ENCODE results near the gene UBD. TPM values are rescaled to one million over a fixed set of nuclear protein-coding genes. Genes with fewer than 3 reads are reported as not detected.

UBD gene
- total and polyA plus RNA-seq, 2 donors, result 155 to 158 TPM

DNA sequence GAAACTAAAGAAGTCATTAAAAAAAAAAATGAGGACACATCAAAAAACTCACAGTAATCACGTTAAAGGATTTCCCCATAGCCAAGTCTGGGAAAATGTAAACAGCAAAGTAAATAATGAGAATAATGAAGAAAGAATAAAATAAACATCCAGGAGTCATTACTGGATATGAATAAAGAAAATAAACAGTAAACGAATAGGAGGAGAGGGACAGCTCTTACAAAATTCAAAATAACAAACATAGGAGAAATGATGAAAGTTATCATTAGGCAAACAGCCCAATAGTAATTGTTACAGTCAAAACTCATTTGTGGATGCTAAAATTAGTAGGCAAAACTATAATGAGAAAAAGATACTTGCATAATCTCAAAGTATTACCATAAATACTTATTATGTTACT, 8.0 kb upstream of the UBD start:
- H3K9me3 ChIP-seq (ENCODE audit: control insufficient read depth in 2 of 2, insufficient read depth in 1 of 2, low read length in 1 of 2), result no peaks in the 10 kb centered on the region
- H3K36me3 ChIP-seq (ENCODE audit: control insufficient read depth in 2 of 2, insufficient read depth in 2 of 2, low read length in 1 of 2), result no peaks in the 10 kb centered on the region
- 89% methylated on average over 2 of the region's 2 CpGs for WGBS
- H3K27ac ChIP-seq (ENCODE audit: low read depth in 1 of 2, low read length in 1 of 2), result no peak overlapping the region
- no peak overlapping the region for H3K4me3 ChIP-seq (ENCODE audit: low read length in 2 of 2)
- DNase-seq (ENCODE audit: low read depth in 6 of 9, low spot score in 9 of 9), result no peak
- H3K27me3 ChIP-seq (ENCODE audit: control insufficient read depth in 2 of 2, insufficient read depth in 1 of 2, low read length in 1 of 2), result no peaks in the 10 kb centered on the region
- no peaks in the 10 kb centered on the region for H3K4me1 ChIP-seq (ENCODE audit: control insufficient read depth in 2 of 2, insufficient read depth in 2 of 2, low read length in 2 of 2)

DNA sequence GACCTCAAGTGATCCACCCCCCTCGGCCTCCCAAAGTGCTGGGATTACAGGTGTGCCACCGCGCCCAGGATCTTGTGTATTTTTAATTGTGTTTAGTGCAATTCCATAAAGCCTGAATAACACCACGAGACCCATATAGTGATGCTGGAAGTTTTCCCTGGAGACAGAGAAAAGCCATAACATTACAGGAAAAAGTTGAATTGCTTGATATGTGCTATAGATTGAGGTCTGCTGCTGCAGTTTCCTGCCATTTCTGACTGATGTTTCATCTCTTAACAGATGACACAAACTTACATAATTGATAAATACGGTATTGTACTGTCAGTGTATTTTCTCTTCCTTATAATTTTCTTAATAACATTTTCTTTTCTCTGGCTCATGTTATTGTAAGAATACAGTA, 7.3 kb upstream of the UBD start:
- no peaks in the 10 kb centered on the region for H3K9me3 ChIP-seq (ENCODE audit: control insufficient read depth in 2 of 2, insufficient read depth in 1 of 2, low read length in 1 of 2)
- DNase-seq (ENCODE audit: low read depth in 6 of 9, low spot score in 9 of 9), result no peak
- H3K4me3 ChIP-seq (ENCODE audit: low read length in 2 of 2), result no peak overlapping the region
- H3K27me3 ChIP-seq (ENCODE audit: control insufficient read depth in 2 of 2, insufficient read depth in 1 of 2, low read length in 1 of 2), result no peaks in the 10 kb centered on the region
- no peak overlapping the region for H3K27ac ChIP-seq (ENCODE audit: low read depth in 1 of 2, low read length in 1 of 2)
- no peaks in the 10 kb centered on the region for H3K36me3 ChIP-seq (ENCODE audit: control insufficient read depth in 2 of 2, insufficient read depth in 2 of 2, low read length in 1 of 2)
- no peaks in the 10 kb centered on the region for H3K4me1 ChIP-seq (ENCODE audit: control insufficient read depth in 2 of 2, insufficient read depth in 2 of 2, low read length in 2 of 2)
- WGBS, result 95% methylated on average over 5 of the region's 5 CpGs

DNA sequence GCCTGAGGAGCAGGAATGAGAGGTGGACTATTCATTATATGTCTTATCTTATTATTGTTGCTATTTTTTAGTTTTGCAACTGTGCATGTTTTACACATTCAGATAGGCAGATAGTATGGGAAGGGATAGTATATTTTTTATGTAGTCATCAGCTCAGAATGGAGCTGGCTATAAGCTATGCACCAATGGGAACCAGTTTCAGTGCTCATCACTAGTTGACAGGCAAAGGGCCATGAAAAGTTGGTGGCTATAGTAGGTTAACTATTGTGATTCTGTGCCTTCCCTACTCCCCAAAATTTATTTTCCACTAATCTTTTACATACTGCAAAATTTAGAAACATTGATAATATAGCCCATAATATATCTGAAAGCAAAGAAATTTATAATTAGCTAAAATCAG, 5.3 kb upstream of the UBD start:
- Histone ChIP-seq H3K4me1 (ENCODE audit: control insufficient read depth in 2 of 2, insufficient read depth in 2 of 2, low read length in 2 of 2) (peaks cover 0 to 2% of the 10 kb centered on the region in 2 donors), H3K9me3 (ENCODE audit: control insufficient read depth in 2 of 2, insufficient read depth in 1 of 2, low read length in 1 of 2) (no peaks in the 10 kb centered on the region), H3K27ac (ENCODE audit: low read depth in 1 of 2, low read length in 1 of 2) (no peak overlapping the region), H3K4me3 (ENCODE audit: low read length in 2 of 2) (no peak overlapping the region), H3K27me3 (ENCODE audit: control insufficient read depth in 2 of 2, insufficient read depth in 1 of 2, low read length in 1 of 2) (no peaks in the 10 kb centered on the region), H3K36me3 (ENCODE audit: control insufficient read depth in 2 of 2, insufficient read depth in 2 of 2, low read length in 1 of 2) (no peaks in the 10 kb centered on the region)
- DNase-seq (ENCODE audit: low read depth in 6 of 9, low spot score in 9 of 9), result no peak

DNA sequence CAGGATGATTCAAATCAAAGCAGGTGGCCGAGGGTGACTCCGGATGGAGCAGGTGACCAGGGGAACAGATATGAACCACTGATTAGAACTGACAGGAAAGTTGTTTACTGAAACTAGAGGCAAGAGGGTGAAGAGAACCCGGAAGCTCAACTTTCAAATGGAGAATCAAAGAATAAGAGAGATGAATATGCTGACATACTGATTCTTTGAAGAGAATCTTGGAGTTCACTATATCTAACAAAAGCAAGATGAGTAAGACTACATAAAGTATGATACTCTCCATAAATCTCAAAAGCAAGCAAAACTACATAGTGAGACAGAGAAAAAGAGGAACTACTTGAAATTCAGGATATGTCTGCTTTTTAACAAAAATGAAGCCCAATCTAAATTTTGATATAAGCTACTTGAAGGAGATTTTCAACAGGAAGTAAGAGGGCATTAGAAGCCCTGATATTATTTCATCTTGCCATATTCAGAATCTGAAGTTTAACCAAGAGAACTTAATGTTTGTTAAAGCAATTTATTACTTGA, 4.0 kb upstream of the UBD start:
- Histone ChIP-seq H3K9me3 (ENCODE audit: control insufficient read depth in 2 of 2, insufficient read depth in 1 of 2, low read length in 1 of 2) (no peaks in the 10 kb centered on the region), H3K4me1 (ENCODE audit: control insufficient read depth in 2 of 2, insufficient read depth in 2 of 2, low read length in 2 of 2) (peaks cover 0 to 2% of the 10 kb centered on the region in 2 donors), H3K36me3 (ENCODE audit: control insufficient read depth in 2 of 2, insufficient read depth in 2 of 2, low read length in 1 of 2) (no peaks in the 10 kb centered on the region), H3K27ac (ENCODE audit: low read depth in 1 of 2, low read length in 1 of 2) (no peak overlapping the region), H3K27me3 (ENCODE audit: control insufficient read depth in 2 of 2, insufficient read depth in 1 of 2, low read length in 1 of 2) (peaks cover 0 to 4% of the 10 kb centered on the region in 2 donors), H3K4me3 (ENCODE audit: low read length in 2 of 2) (no peak overlapping the region)
- WGBS, result 11% methylated on average over 3 of the region's 3 CpGs
- DNase-seq (ENCODE audit: low read depth in 6 of 9, low spot score in 9 of 9), result no peak

DNA sequence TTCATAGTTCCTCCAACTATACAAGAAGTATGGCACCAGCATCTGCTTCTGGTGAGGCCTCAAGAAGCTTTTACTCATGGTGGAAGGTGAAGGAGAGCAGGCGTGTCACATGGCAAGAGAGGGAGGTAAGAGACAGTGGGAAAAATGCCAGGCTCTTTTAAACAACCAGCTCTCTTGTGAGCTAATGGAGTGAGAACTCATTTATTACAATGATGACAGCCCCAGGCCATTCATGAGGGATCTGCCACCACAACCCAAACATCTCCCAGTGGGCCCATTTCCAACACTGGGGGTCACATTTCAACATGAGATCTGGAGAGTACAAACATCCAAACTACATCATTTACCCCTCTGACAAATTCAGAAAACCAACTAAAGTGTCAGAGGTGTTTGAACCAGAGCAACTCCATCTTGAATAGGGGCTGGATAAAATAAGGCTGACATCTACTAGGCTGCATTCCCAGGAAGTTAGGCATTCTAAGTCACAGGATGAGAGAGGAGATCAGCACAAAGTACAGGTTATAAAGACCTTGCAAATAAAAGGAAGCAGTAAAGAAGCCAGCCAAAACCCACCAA, 2.2 kb upstream of the UBD start:
- H3K36me3 ChIP-seq (ENCODE audit: control insufficient read depth in 2 of 2, insufficient read depth in 2 of 2, low read length in 1 of 2), result no peaks in the 10 kb centered on the region
- 96% methylated on average over 1 of the region's 1 CpG for WGBS
- no peaks in the 10 kb centered on the region for H3K9me3 ChIP-seq (ENCODE audit: control insufficient read depth in 2 of 2, insufficient read depth in 1 of 2, low read length in 1 of 2)
- no peak for DNase-seq (ENCODE audit: low read depth in 6 of 9, low spot score in 9 of 9)
- peaks cover 0 to 2% of the 10 kb centered on the region in 2 donors for H3K4me1 ChIP-seq (ENCODE audit: control insufficient read depth in 2 of 2, insufficient read depth in 2 of 2, low read length in 2 of 2)
- no peak overlapping the region for H3K27ac ChIP-seq (ENCODE audit: low read depth in 1 of 2, low read length in 1 of 2)
- peaks cover 0 to 6% of the 10 kb centered on the region in 2 donors for H3K27me3 ChIP-seq (ENCODE audit: control insufficient read depth in 2 of 2, insufficient read depth in 1 of 2, low read length in 1 of 2)
- H3K4me3 ChIP-seq (ENCODE audit: low read length in 2 of 2), result no peak overlapping the region

DNA sequence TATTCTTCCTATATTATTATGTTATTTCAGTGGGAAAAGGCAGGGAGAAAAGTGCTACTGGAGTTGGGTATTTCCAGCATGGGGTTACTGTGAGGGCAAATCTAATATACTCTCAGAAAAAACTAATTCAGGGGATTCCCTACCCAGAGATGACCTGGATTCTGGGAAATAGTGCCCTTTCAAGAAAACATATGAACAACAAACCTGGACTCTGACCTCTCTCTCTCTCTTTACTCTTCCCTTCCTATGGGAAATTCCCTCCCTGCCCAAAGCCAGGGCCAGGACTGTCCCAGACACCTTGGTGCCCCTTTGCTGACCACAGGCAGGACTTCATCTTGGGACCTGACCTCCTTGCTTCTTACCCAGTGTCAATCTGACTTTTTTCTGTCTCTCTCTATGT, 1.6 kb upstream of the UBD start:
- Histone ChIP-seq H3K4me3 (ENCODE audit: low read length in 2 of 2) (no peak overlapping the region), H3K4me1 (ENCODE audit: control insufficient read depth in 2 of 2, insufficient read depth in 2 of 2, low read length in 2 of 2) (peaks cover 0 to 2% of the 10 kb centered on the region in 2 donors), H3K36me3 (ENCODE audit: control insufficient read depth in 2 of 2, insufficient read depth in 2 of 2, low read length in 1 of 2) (no peaks in the 10 kb centered on the region), H3K27ac (ENCODE audit: low read depth in 1 of 2, low read length in 1 of 2) (no peak overlapping the region), H3K27me3 (ENCODE audit: control insufficient read depth in 2 of 2, insufficient read depth in 1 of 2, low read length in 1 of 2) (peaks cover 0 to 6% of the 10 kb centered on the region in 2 donors), H3K9me3 (ENCODE audit: control insufficient read depth in 2 of 2, insufficient read depth in 1 of 2, low read length in 1 of 2) (no peaks in the 10 kb centered on the region)
- no peak for DNase-seq (ENCODE audit: low read depth in 6 of 9, low spot score in 9 of 9)

DNA sequence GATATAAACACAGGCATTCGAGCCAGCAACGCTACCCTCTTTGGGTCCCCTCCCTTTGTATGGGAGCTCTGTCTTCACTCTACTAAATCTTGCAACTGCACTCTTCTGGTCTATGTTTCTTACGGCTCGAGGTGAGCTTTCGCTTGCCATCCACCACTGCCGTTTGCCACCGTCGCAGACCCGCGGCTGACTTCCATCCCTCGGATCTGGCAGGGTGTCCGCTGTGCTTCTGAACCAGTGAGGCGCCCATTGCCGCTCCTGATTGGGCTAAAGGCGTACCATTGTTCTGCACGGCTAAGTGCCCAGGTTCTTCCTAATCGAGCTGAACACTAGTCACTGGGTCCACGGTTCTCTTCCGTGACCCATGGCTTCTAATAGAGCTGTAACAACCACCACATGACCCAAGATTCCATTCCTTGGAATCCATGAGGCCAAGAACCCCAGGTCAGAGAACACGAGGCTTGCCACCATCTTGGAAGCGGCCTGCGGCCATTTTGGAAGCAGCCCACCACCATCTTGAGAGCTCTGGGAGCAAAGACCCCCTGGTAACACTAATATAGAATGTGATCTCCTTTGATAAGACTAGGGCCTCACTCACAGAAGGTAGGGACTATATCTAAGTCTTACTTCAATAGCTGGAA, 973 bp downstream of the UBD start:
- no peak for DNase-seq (ENCODE audit: low read depth in 6 of 9, low spot score in 9 of 9)
- 91% methylated on average over 22 of the region's 22 CpGs for WGBS
- Histone ChIP-seq H3K27ac (ENCODE audit: low read depth in 1 of 2, low read length in 1 of 2) (no peak overlapping the region), H3K4me3 (ENCODE audit: low read length in 2 of 2) (no peak overlapping the region), H3K4me1 (ENCODE audit: control insufficient read depth in 2 of 2, insufficient read depth in 2 of 2, low read length in 2 of 2) (peaks cover 0 to 6% of the 10 kb centered on the region in 2 donors), H3K9me3 (ENCODE audit: control insufficient read depth in 2 of 2, insufficient read depth in 1 of 2, low read length in 1 of 2) (no peaks in the 10 kb centered on the region), H3K36me3 (ENCODE audit: control insufficient read depth in 2 of 2, insufficient read depth in 2 of 2, low read length in 1 of 2) (no peaks in the 10 kb centered on the region), H3K27me3 (ENCODE audit: control insufficient read depth in 2 of 2, insufficient read depth in 1 of 2, low read length in 1 of 2) (peaks cover 13 to 26% of the 10 kb centered on the region in 2 donors)

DNA sequence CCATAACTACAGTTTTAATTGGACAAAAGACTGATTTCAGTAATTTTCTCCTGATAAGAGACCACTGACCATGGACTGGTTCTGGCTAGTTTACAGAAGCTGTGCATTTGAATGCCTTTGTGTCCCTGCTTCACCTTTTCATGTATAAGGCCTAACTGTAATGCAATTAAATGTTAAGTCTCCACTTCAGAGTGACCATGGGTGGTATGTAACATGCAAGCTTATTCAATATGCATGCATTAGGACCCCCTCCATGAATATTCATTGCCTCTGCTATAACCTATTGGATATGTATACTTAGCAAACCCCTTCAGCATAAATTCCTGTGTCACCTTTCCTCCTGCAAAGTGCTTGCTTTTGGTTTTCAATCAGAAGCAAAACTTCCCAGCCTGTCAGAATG, 2.2 kb downstream of the UBD start:
- Histone ChIP-seq H3K4me1 (ENCODE audit: control insufficient read depth in 2 of 2, insufficient read depth in 2 of 2, low read length in 2 of 2) (peaks cover 0 to 13% of the 10 kb centered on the region in 2 donors), H3K27me3 (ENCODE audit: control insufficient read depth in 2 of 2, insufficient read depth in 1 of 2, low read length in 1 of 2) (peaks cover 25 to 38% of the 10 kb centered on the region in 2 donors), H3K36me3 (ENCODE audit: control insufficient read depth in 2 of 2, insufficient read depth in 2 of 2, low read length in 1 of 2) (no peaks in the 10 kb centered on the region), H3K27ac (ENCODE audit: low read depth in 1 of 2, low read length in 1 of 2) (no peak overlapping the region), H3K9me3 (ENCODE audit: control insufficient read depth in 2 of 2, insufficient read depth in 1 of 2, low read length in 1 of 2) (peaks cover 0 to 3% of the 10 kb centered on the region in 2 donors), H3K4me3 (ENCODE audit: low read length in 2 of 2) (no peak overlapping the region)
- no peak for DNase-seq (ENCODE audit: low read depth in 6 of 9, low spot score in 9 of 9)

DNA sequence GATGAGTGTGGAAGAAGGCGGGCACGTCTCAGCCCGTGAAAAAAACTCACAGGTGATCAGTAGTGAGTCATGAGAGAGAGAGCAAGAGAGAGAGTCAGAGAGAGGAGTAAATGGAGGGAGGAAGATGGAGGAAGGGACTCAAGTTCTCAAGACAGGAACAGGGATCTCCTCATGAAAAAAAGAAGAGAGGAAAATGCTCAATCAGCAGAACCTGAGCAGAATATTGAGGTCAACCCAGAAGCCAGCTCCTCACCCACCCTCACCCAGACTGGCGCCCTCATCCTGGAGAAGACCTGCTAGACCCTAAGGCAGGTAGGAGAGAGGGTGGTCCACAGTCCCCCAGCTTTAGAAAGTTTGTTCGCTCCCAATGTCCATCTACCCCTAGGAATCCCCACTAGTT, 4.8 kb downstream of the UBD start:
- Histone ChIP-seq H3K27me3 (ENCODE audit: control insufficient read depth in 2 of 2, insufficient read depth in 1 of 2, low read length in 1 of 2) (peaks cover 27 to 46% of the 10 kb centered on the region in 2 donors), H3K4me1 (ENCODE audit: control insufficient read depth in 2 of 2, insufficient read depth in 2 of 2, low read length in 2 of 2) (peaks cover 0 to 11% of the 10 kb centered on the region in 2 donors), H3K36me3 (ENCODE audit: control insufficient read depth in 2 of 2, insufficient read depth in 2 of 2, low read length in 1 of 2) (no peaks in the 10 kb centered on the region), H3K27ac (ENCODE audit: low read depth in 1 of 2, low read length in 1 of 2) (no peak overlapping the region), H3K4me3 (ENCODE audit: low read length in 2 of 2) (no peak overlapping the region), H3K9me3 (ENCODE audit: control insufficient read depth in 2 of 2, insufficient read depth in 1 of 2, low read length in 1 of 2) (peaks cover 0 to 3% of the 10 kb centered on the region in 2 donors)
- DNase-seq (ENCODE audit: low read depth in 6 of 9, low spot score in 9 of 9), result no peak
- WGBS, result 86% methylated on average over 5 of the region's 5 CpGs
